Spleen (tissue), 7 donors: ENCODE measurements around the gene CDK7.

Source experiments
- POLR2A ChIP-seq, 3 donors: fragments of 450-650 bp; IDR thresholded peaks; one replicate each; pipeline ENCODE4 v1.5.1; 2017; ENCODE audit warnings: antibody characterized with exemption in 3 of 3, mild to moderate bottlenecking in 1 of 3
- POLR2AphosphoS5 ChIP-seq, 3 donors: sonication (generic); formaldehyde crosslinking; IDR thresholded peaks; one replicate each; pipeline ENCODE4 v1.5.1; 2017; ENCODE audit warnings: antibody characterized with exemption in 3 of 3
- TF ChIP-seq, protein P1 (sequence below), 11 experiments: fragments of 200-600 bp in 7 of 11; fragments of 450-650 bp in 4 of 11; sonication (generic) in 4 of 11; IDR thresholded peaks in 8 of 11; conservative IDR thresholded peaks in 3 of 11; 1 replicate in 7 of 11; 2 replicates in 4 of 11; pipeline versions ENCODE4 v1.4.0 to v1.8.0; 2016 to 2021; ENCODE audit warnings: antibody characterized with exemption in 11 of 11, inconsistent platforms in 4 of 11, mild to moderate bottlenecking in 1 of 11
- donor health status: DM: no; HTN: no; CAD: no; lungs with moderate emphysema.
- donor health status: DM: no; HTN: no; CAD: no.
- donor health status: DM: no; HTN: no; CAD: no.

DNA sequence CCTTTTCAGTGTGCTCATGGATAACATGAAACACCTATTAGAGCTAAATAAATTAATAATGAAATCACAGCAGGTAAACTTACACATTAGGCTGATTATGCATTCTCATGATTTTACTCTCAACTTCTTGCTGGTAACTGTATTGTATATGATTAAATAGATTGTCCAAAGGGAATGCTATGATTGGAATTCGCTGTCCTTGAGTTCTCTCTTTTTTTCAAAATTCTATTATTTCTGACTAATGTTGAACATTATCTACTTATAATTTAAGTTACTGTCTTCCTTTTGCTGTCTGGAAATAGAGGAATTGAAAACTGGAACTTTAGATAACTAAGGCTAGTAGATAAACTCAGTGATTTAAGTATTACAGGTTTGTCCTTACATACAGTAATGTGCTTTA is 32.2 kb upstream of the CDK7 start:
- TF ChIP-seq, protein P1, sequence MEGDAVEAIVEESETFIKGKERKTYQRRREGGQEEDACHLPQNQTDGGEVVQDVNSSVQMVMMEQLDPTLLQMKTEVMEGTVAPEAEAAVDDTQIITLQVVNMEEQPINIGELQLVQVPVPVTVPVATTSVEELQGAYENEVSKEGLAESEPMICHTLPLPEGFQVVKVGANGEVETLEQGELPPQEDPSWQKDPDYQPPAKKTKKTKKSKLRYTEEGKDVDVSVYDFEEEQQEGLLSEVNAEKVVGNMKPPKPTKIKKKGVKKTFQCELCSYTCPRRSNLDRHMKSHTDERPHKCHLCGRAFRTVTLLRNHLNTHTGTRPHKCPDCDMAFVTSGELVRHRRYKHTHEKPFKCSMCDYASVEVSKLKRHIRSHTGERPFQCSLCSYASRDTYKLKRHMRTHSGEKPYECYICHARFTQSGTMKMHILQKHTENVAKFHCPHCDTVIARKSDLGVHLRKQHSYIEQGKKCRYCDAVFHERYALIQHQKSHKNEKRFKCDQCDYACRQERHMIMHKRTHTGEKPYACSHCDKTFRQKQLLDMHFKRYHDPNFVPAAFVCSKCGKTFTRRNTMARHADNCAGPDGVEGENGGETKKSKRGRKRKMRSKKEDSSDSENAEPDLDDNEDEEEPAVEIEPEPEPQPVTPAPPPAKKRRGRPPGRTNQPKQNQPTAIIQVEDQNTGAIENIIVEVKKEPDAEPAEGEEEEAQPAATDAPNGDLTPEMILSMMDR (IDR thresholded peaks at IDR 0.05 in 8 of 11, conservative IDR thresholded peaks at IDR 0.05 in 3 of 11), result no peak
- TF ChIP-seq POLR2A (IDR thresholded peaks at IDR 0.05), result no peak
- TF ChIP-seq POLR2AphosphoS5 (IDR thresholded peaks at IDR 0.05), result no peak
